Measurements from ENCODE around the gene DAPK1.

DAPK1 gene

GRCh38 chr9:87675906-87676515 is 178.3 kb downstream of the DAPK1 start:
- FAIRE-seq (no peak), DNase-seq (ENCODE audit: insufficient read length, low spot score) (no peak)
- TF ChIP-seq POLR2A (IDR thresholded peaks at IDR 0.05; ENCODE audit: low read depth, low read length) (no peak), TAF1 (IDR thresholded peaks at IDR 0.05; ENCODE audit: low read depth, low read length) (no peak), POLR2AphosphoS5 (IDR thresholded peaks at IDR 0.05; ENCODE audit: low read depth, low read length) (no peak), PAX5 (IDR thresholded peaks at IDR 0.05; ENCODE audit: insufficient read depth, low read length, severe bottlenecking) (no peak), POU2F2 (IDR thresholded peaks at IDR 0.05; ENCODE audit: low read depth, low read length) (no peak), SPI1 (IDR thresholded peaks at IDR 0.05; ENCODE audit: low read depth, low read length) (no peak)

GRCh38 chr9:87676976-87677775 is 179.5 kb downstream of the DAPK1 start:
- DNase-seq (ENCODE audit: insufficient read length, low spot score) (no peak), FAIRE-seq (no peak)
- TF ChIP-seq POLR2AphosphoS5 (IDR thresholded peaks at IDR 0.05; ENCODE audit: low read depth, low read length) (no peak), PAX5 (IDR thresholded peaks at IDR 0.05; ENCODE audit: insufficient read depth, low read length, severe bottlenecking) (no peak), POU2F2 (IDR thresholded peaks at IDR 0.05; ENCODE audit: low read depth, low read length) (no peak), POLR2A (IDR thresholded peaks at IDR 0.05; ENCODE audit: low read depth, low read length) (no peak), SPI1 (IDR thresholded peaks at IDR 0.05; ENCODE audit: low read depth, low read length) (no peak), TAF1 (IDR thresholded peaks at IDR 0.05; ENCODE audit: low read depth, low read length) (no peak)

- TF ChIP-seq POLR2A (IDR thresholded peaks at IDR 0.05; ENCODE audit: low read depth, low read length) (no peak), POU2F2 (IDR thresholded peaks at IDR 0.05; ENCODE audit: low read depth, low read length) (no peak), PAX5 (IDR thresholded peaks at IDR 0.05; ENCODE audit: insufficient read depth, low read length, severe bottlenecking) (no peak), SPI1 (IDR thresholded peaks at IDR 0.05; ENCODE audit: low read depth, low read length) (no peak), TAF1 (IDR thresholded peaks at IDR 0.05; ENCODE audit: low read depth, low read length) (no peak), POLR2AphosphoS5 (IDR thresholded peaks at IDR 0.05; ENCODE audit: low read depth, low read length) (no peak)
- no peak for FAIRE-seq
- DNase-seq (ENCODE audit: insufficient read length, low spot score) = no peak
Observed at GRCh38 chr9:87677776-87678587, 180.3 kb downstream of the DAPK1 start.

GRCh38 chr9:87678650-87679355 is 181.1 kb downstream of the DAPK1 start:
- peak; percentile 40 for DNase-seq (ENCODE audit: insufficient read length, low spot score)
- 0 out of 2 replicates have a peak, but pooled peaks have one; percentile 1 for TF ChIP-seq SPI1 (IDR thresholded peaks at IDR 0.05; ENCODE audit: low read depth, low read length)
- no peak for TF ChIP-seq TAF1 (IDR thresholded peaks at IDR 0.05; ENCODE audit: low read depth, low read length)
- no peak for FAIRE-seq

- FAIRE-seq (no peak), DNase-seq (ENCODE audit: insufficient read length, low spot score) (no peak)
- TF ChIP-seq POLR2AphosphoS5 (IDR thresholded peaks at IDR 0.05; ENCODE audit: low read depth, low read length) (no peak), TAF1 (IDR thresholded peaks at IDR 0.05; ENCODE audit: low read depth, low read length) (no peak), SPI1 (IDR thresholded peaks at IDR 0.05; ENCODE audit: low read depth, low read length) (no peak), PAX5 (IDR thresholded peaks at IDR 0.05; ENCODE audit: insufficient read depth, low read length, severe bottlenecking) (no peak), POLR2A (IDR thresholded peaks at IDR 0.05; ENCODE audit: low read depth, low read length) (no peak), POU2F2 (IDR thresholded peaks at IDR 0.05; ENCODE audit: low read depth, low read length) (no peak)
Observed at GRCh38 chr9:87681271-87682061, 183.8 kb downstream of the DAPK1 start.

- FAIRE-seq (no peak), DNase-seq (ENCODE audit: insufficient read length, low spot score) (no peak)
- no peak for TF ChIP-seq POLR2AphosphoS5 (IDR thresholded peaks at IDR 0.05; ENCODE audit: low read depth, low read length)
- TF ChIP-seq PAX5 (IDR thresholded peaks at IDR 0.05; ENCODE audit: insufficient read depth, low read length, severe bottlenecking) = no peak
- TF ChIP-seq POU2F2 (IDR thresholded peaks at IDR 0.05; ENCODE audit: low read depth, low read length) = no peak
- TF ChIP-seq SPI1 (IDR thresholded peaks at IDR 0.05; ENCODE audit: low read depth, low read length) = no peak
- TF ChIP-seq POLR2A (IDR thresholded peaks at IDR 0.05; ENCODE audit: low read depth, low read length) = no peak
- no peak for TF ChIP-seq TAF1 (IDR thresholded peaks at IDR 0.05; ENCODE audit: low read depth, low read length)
Observed at GRCh38 chr9:87682085-87682484, 184.4 kb downstream of the DAPK1 start.

GRCh38 chr9:87682618-87683017 is 185.0 kb downstream of the DAPK1 start:
- no peak for DNase-seq (ENCODE audit: insufficient read length, low spot score)
- TF ChIP-seq PAX5 (IDR thresholded peaks at IDR 0.05; ENCODE audit: insufficient read depth, low read length, severe bottlenecking) (no peak), TAF1 (IDR thresholded peaks at IDR 0.05; ENCODE audit: low read depth, low read length) (no peak), POLR2AphosphoS5 (IDR thresholded peaks at IDR 0.05; ENCODE audit: low read depth, low read length) (no peak), POLR2A (IDR thresholded peaks at IDR 0.05; ENCODE audit: low read depth, low read length) (no peak), POU2F2 (IDR thresholded peaks at IDR 0.05; ENCODE audit: low read depth, low read length) (no peak), SPI1 (IDR thresholded peaks at IDR 0.05; ENCODE audit: low read depth, low read length) (no peak)
- no peak for FAIRE-seq

Data from GM12891 (cell line).